ENCODE data around the gene NTN1.

- TF ChIP-seq, protein P1, sequence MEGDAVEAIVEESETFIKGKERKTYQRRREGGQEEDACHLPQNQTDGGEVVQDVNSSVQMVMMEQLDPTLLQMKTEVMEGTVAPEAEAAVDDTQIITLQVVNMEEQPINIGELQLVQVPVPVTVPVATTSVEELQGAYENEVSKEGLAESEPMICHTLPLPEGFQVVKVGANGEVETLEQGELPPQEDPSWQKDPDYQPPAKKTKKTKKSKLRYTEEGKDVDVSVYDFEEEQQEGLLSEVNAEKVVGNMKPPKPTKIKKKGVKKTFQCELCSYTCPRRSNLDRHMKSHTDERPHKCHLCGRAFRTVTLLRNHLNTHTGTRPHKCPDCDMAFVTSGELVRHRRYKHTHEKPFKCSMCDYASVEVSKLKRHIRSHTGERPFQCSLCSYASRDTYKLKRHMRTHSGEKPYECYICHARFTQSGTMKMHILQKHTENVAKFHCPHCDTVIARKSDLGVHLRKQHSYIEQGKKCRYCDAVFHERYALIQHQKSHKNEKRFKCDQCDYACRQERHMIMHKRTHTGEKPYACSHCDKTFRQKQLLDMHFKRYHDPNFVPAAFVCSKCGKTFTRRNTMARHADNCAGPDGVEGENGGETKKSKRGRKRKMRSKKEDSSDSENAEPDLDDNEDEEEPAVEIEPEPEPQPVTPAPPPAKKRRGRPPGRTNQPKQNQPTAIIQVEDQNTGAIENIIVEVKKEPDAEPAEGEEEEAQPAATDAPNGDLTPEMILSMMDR (IDR thresholded peaks at IDR 0.05): no peak
- no peak for TF ChIP-seq EZH2 (IDR thresholded peaks at IDR 0.05)
- no peak for TF ChIP-seq EZH2phosphoT487 (IDR thresholded peaks at IDR 0.05)
These were observed 205.5 kb downstream of the NTN1 start for GRCh38 chr17:9226794-9227135.
